ENCODE results near the gene APCDD1L. TPM values are rescaled to one million over a fixed set of nuclear protein-coding genes. Genes with fewer than 3 reads are reported as not detected.
A peak's percentile ranks its signal among the peaks of the same experiment; 100 is the strongest.

APCDD1L gene
- total and polyA plus RNA-seq, 3 experiments from 2014 or later: not detected

GRCh38 chr20:58503668-58504067 lies 11.5 kb downstream of the APCDD1L start:
- no peaks in the 10 kb centered on the region for H3K4me1 ChIP-seq (ENCODE audit: insufficient read depth, low read length)
- Mint-ChIP-seq H3K4me1 (no peaks in the 10 kb centered on the region), H3K4me3 (no peak overlapping the region), H3K36me3 (peaks cover 0 to 13% (median 2%) of the 10 kb centered on the region in 3 donors), H3K9me3 (peaks cover 14 to 43% (median 26%) of the 10 kb centered on the region in 5 donors), H3K27me3 (peaks cover 5 to 32% of the 10 kb centered on the region in 2 donors), H3K27ac (no peak overlapping the region)
- POLR2A ChIA-PET: no interaction called here
- no peaks in the 10 kb centered on the region for H3K9me3 ChIP-seq (ENCODE audit: low read length)
- H3K27ac ChIP-seq (ENCODE audit: low read depth, low read length): no peak overlapping the region
- no peak overlapping the region for H3K4me3 ChIP-seq (ENCODE audit: low read length)
- no peak for DNase-seq
- CTCF ChIA-PET: interaction anchor here (0.8 kb wide), 1 partner anchor 14 kb away, joined by 3 read pairs; no protein-coding TSS in a partner anchor
- no peaks in the 10 kb centered on the region for H3K27me3 ChIP-seq (ENCODE audit: insufficient read depth, low read length, poor library complexity, severe bottlenecking)
- no peaks in the 10 kb centered on the region for H3K36me3 ChIP-seq (ENCODE audit: insufficient read depth, low read length)

- H3K27me3 Mint-ChIP-seq: peaks cover 5 to 19% of the 10 kb centered on the region in 2 donors
- peaks cover 6 to 19% (median 10%) of the 10 kb centered on the region in 5 donors for H3K9me3 Mint-ChIP-seq
- H3K36me3 Mint-ChIP-seq: peaks cover 0 to under 1% (median 0%) of the 10 kb centered on the region in 3 donors
- Histone ChIP-seq H3K4me3 (ENCODE audit: low read length) (no peak overlapping the region), H3K36me3 (ENCODE audit: insufficient read depth, low read length) (no peaks in the 10 kb centered on the region), H3K27me3 (ENCODE audit: insufficient read depth, low read length, poor library complexity, severe bottlenecking) (no peaks in the 10 kb centered on the region), H3K4me1 (ENCODE audit: insufficient read depth, low read length) (no peaks in the 10 kb centered on the region), H3K9me3 (ENCODE audit: low read length) (no peaks in the 10 kb centered on the region), H3K27ac (ENCODE audit: low read depth, low read length) (no peak overlapping the region)
- no peak for DNase-seq
- POLR2A ChIA-PET: no interaction called here
- H3K4me3 Mint-ChIP-seq: no peak overlapping the region
- H3K27ac Mint-ChIP-seq: no peak overlapping the region
- CTCF ChIA-PET: no interaction called here
- H3K4me1 Mint-ChIP-seq: no peaks in the 10 kb centered on the region
Measured at GRCh38 chr20:58500256-58500655, 14.9 kb downstream of the APCDD1L start.

GRCh38 chr20:58498470-58499068 lies 16.6 kb downstream of the APCDD1L start:
- DNase-seq: no peak
- Histone ChIP-seq H3K4me1 (ENCODE audit: insufficient read depth, low read length) (no peaks in the 10 kb centered on the region), H3K27me3 (ENCODE audit: insufficient read depth, low read length, poor library complexity, severe bottlenecking) (no peaks in the 10 kb centered on the region), H3K9me3 (ENCODE audit: low read length) (no peaks in the 10 kb centered on the region), H3K27ac (ENCODE audit: low read depth, low read length) (no peak overlapping the region), H3K36me3 (ENCODE audit: insufficient read depth, low read length) (no peaks in the 10 kb centered on the region), H3K4me3 (ENCODE audit: low read length) (no peak overlapping the region)
- Mint-ChIP-seq H3K27ac (peak overlapping the region in 1 of 8 donors; percentile 51), H3K36me3 (no peaks in the 10 kb centered on the region), H3K4me1 (no peaks in the 10 kb centered on the region), H3K27me3 (peaks cover 5 to 16% of the 10 kb centered on the region in 2 donors), H3K9me3 (peaks cover 0 to 8% (median 1%) of the 10 kb centered on the region in 5 donors), H3K4me3 (no peak overlapping the region)
- POLR2A ChIA-PET: no interaction called here
- CTCF ChIA-PET: no interaction called here

- DNase-seq: no peak
- Histone ChIP-seq H3K27ac (ENCODE audit: low read depth, low read length) (no peak overlapping the region), H3K4me1 (ENCODE audit: insufficient read depth, low read length) (no peaks in the 10 kb centered on the region), H3K36me3 (ENCODE audit: insufficient read depth, low read length) (no peaks in the 10 kb centered on the region), H3K9me3 (ENCODE audit: low read length) (no peaks in the 10 kb centered on the region), H3K27me3 (ENCODE audit: insufficient read depth, low read length, poor library complexity, severe bottlenecking) (no peaks in the 10 kb centered on the region), H3K4me3 (ENCODE audit: low read length) (no peak overlapping the region)
- ChIA-PET POLR2A (no interaction called here), CTCF (no interaction called here)
- peaks cover 5 to 15% of the 10 kb centered on the region in 2 donors for H3K27me3 Mint-ChIP-seq
- no peaks in the 10 kb centered on the region for H3K36me3 Mint-ChIP-seq
- H3K4me1 Mint-ChIP-seq: no peaks in the 10 kb centered on the region
- peaks cover 0 to 4% (median 0%) of the 10 kb centered on the region in 5 donors for H3K9me3 Mint-ChIP-seq
- no peak overlapping the region for H3K27ac Mint-ChIP-seq
- H3K4me3 Mint-ChIP-seq: no peak overlapping the region
Measured at GRCh38 chr20:58497724-58498469, 17.3 kb downstream of the APCDD1L start.

- Mint-ChIP-seq H3K9me3 (peaks cover 0 to 2% (median 0%) of the 10 kb centered on the region in 5 donors), H3K4me1 (no peaks in the 10 kb centered on the region), H3K36me3 (no peaks in the 10 kb centered on the region), H3K4me3 (no peak overlapping the region), H3K27me3 (peaks cover 5 to 15% of the 10 kb centered on the region in 2 donors), H3K27ac (no peak overlapping the region)
- Histone ChIP-seq H3K36me3 (ENCODE audit: insufficient read depth, low read length) (no peaks in the 10 kb centered on the region), H3K4me3 (ENCODE audit: low read length) (no peak overlapping the region), H3K9me3 (ENCODE audit: low read length) (no peaks in the 10 kb centered on the region), H3K27ac (ENCODE audit: low read depth, low read length) (no peak overlapping the region), H3K4me1 (ENCODE audit: insufficient read depth, low read length) (no peaks in the 10 kb centered on the region), H3K27me3 (ENCODE audit: insufficient read depth, low read length, poor library complexity, severe bottlenecking) (no peaks in the 10 kb centered on the region)
- ChIA-PET CTCF (no interaction called here), POLR2A (no interaction called here)
- no peak for DNase-seq
Measured at GRCh38 chr20:58497076-58497641, 18.0 kb downstream of the APCDD1L start.

- no peaks in the 10 kb centered on the region for H3K36me3 Mint-ChIP-seq
Measured at GRCh38 chr20:58496429-58496769, 18.8 kb downstream of the APCDD1L start.

GRCh38 chr20:58495623-58496428 lies 19.4 kb downstream of the APCDD1L start:
- no peaks in the 10 kb centered on the region for H3K9me3 Mint-ChIP-seq
- peak overlapping the region in 1 of 8 donors; percentile 51 for H3K27ac Mint-ChIP-seq
- H3K4me1 Mint-ChIP-seq: no peaks in the 10 kb centered on the region
- H3K27me3 ChIP-seq (ENCODE audit: insufficient read depth, low read length, poor library complexity, severe bottlenecking): no peaks in the 10 kb centered on the region
- H3K27me3 Mint-ChIP-seq: peaks cover 3 to 7% of the 10 kb centered on the region in 2 donors
- H3K4me1 ChIP-seq (ENCODE audit: insufficient read depth, low read length): no peaks in the 10 kb centered on the region
- no peak overlapping the region for H3K4me3 ChIP-seq (ENCODE audit: low read length)
- DNase-seq: no peak
- no peaks in the 10 kb centered on the region for H3K36me3 ChIP-seq (ENCODE audit: insufficient read depth, low read length)
- H3K9me3 ChIP-seq (ENCODE audit: low read length): no peaks in the 10 kb centered on the region
- no peaks in the 10 kb centered on the region for H3K36me3 Mint-ChIP-seq
- no peak overlapping the region for H3K27ac ChIP-seq (ENCODE audit: low read depth, low read length)
- POLR2A ChIA-PET: no interaction called here
- CTCF ChIA-PET: no interaction called here
- H3K4me3 Mint-ChIP-seq: no peak overlapping the region

More at GRCh38 chr20:58496429-58496769, 18.8 kb downstream of the APCDD1L start:
- H3K27me3 Mint-ChIP-seq: peaks cover 3 to 10% of the 10 kb centered on the region in 2 donors
- CTCF ChIA-PET: no interaction called here
- Histone ChIP-seq H3K9me3 (ENCODE audit: low read length) (no peaks in the 10 kb centered on the region), H3K4me3 (ENCODE audit: low read length) (no peak overlapping the region), H3K27ac (ENCODE audit: low read depth, low read length) (no peak overlapping the region), H3K36me3 (ENCODE audit: insufficient read depth, low read length) (no peaks in the 10 kb centered on the region), H3K4me1 (ENCODE audit: insufficient read depth, low read length) (no peaks in the 10 kb centered on the region), H3K27me3 (ENCODE audit: insufficient read depth, low read length, poor library complexity, severe bottlenecking) (no peaks in the 10 kb centered on the region)
- no peak for DNase-seq
- H3K4me3 Mint-ChIP-seq: peak overlapping the region in 1 of 7 donors; percentile 46
- no peaks in the 10 kb centered on the region for H3K9me3 Mint-ChIP-seq
- POLR2A ChIA-PET: no interaction called here
- H3K27ac Mint-ChIP-seq: peak overlapping the region in 2 of 8 donors; percentile 14 to 51
- H3K4me1 Mint-ChIP-seq: no peaks in the 10 kb centered on the region
